H9 (cell line): Measurements from ENCODE around the gene GRWD1. TPM values are rescaled to one million over a fixed set of nuclear protein-coding genes. Genes with fewer than 3 reads are reported as not detected.

ENCODE experiments used
- DNase-seq: peaks from one replicate; pipeline ENCODE4 v3.0.0-alpha.2; 2017
- H2AFZ ChIP-seq: one replicate; pipeline ENCODE4 v1.6.1; 2013; ENCODE audit warnings: mild to moderate bottlenecking, low read length, control low read depth, moderate library complexity
- H2AK5ac ChIP-seq: 2 replicates; pipeline ENCODE4 v1.6.1; 2013; ENCODE audit warnings: low read length, control low read depth, mixed read lengths; ENCODE audit not compliant: insufficient read length
- H2BK120ac ChIP-seq: one replicate; pipeline ENCODE4 v1.6.1; 2013; ENCODE audit warnings: low read depth, mild to moderate bottlenecking, low read length, control low read depth, inconsistent platforms; ENCODE audit not compliant: poor library complexity, severe bottlenecking
- H2BK12ac ChIP-seq: 2 replicates; pipeline ENCODE4 v1.6.1; 2013; ENCODE audit warnings: low read length, control low read depth, mixed read lengths, low read depth; ENCODE audit not compliant: insufficient read length
- H2BK15ac ChIP-seq: 2 replicates; pipeline ENCODE4 v1.6.1; 2013; ENCODE audit warnings: low read depth, low read length, control low read depth
- H2BK20ac ChIP-seq: one replicate; pipeline ENCODE4 v1.6.1; 2013; ENCODE audit warnings: low read depth, mild to moderate bottlenecking, low read length, control low read depth, inconsistent platforms; ENCODE audit not compliant: poor library complexity, severe bottlenecking
- H2BK5ac ChIP-seq: 2 replicates; pipeline ENCODE4 v1.6.1; 2013; ENCODE audit warnings: low read length, control low read depth, mixed read lengths; ENCODE audit not compliant: insufficient read length
- H3K14ac ChIP-seq: 2 replicates; pipeline ENCODE4 v1.6.1; 2013; ENCODE audit warnings: low read length, control low read depth; ENCODE audit not compliant: insufficient read depth
- H3K18ac ChIP-seq: 2 replicates; pipeline ENCODE4 v1.6.1; 2013; ENCODE audit warnings: low read depth, mild to moderate bottlenecking, mixed read lengths, low read length, control low read depth; ENCODE audit not compliant: insufficient read length
- H3K23ac ChIP-seq: 2 replicates; pipeline ENCODE4 v1.6.1; 2013; ENCODE audit warnings: low read length, control low read depth, mixed read lengths, low read depth; ENCODE audit not compliant: insufficient read length
- H3K23me2 ChIP-seq: 2 replicates; pipeline ENCODE4 v1.6.1; 2013; ENCODE audit warnings: low read depth, mild to moderate bottlenecking, mixed read lengths, low read length, control low read depth; ENCODE audit not compliant: insufficient read length, poor library complexity, severe bottlenecking
- H3K27ac ChIP-seq: 2 replicates; pipeline ENCODE4 v1.5.1; 2013; ENCODE audit warnings: low read length, control low read depth, mixed read lengths, low read depth; ENCODE audit not compliant: insufficient read length
- H3K27me3 ChIP-seq: 2 replicates; pipeline ENCODE4 v1.6.1; 2013; ENCODE audit warnings: low read length, control low read depth, inconsistent platforms; ENCODE audit not compliant: insufficient read depth
- H3K4ac ChIP-seq: 2 replicates; pipeline ENCODE4 v1.6.1; 2013; ENCODE audit warnings: low read depth, mild to moderate bottlenecking, control low read depth, inconsistent platforms, low read length, moderate library complexity
- H3K4me1 ChIP-seq: 2 replicates; pipeline ENCODE4 v1.6.1; 2013; ENCODE audit warnings: low read length, control low read depth, inconsistent platforms; ENCODE audit not compliant: insufficient read depth
- H3K4me2 ChIP-seq: 2 replicates; pipeline ENCODE4 v1.6.1; 2013; ENCODE audit warnings: low read length, control low read depth, mixed read lengths; ENCODE audit not compliant: insufficient read length, insufficient read depth
- H3K56ac ChIP-seq: 2 replicates; pipeline ENCODE4 v1.6.1; 2013; ENCODE audit warnings: low read depth, mild to moderate bottlenecking, mixed read lengths, low read length, control low read depth; ENCODE audit not compliant: insufficient read length
- H3K79me1 ChIP-seq: 2 replicates; pipeline ENCODE4 v1.6.1; 2013; ENCODE audit warnings: low read depth, mild to moderate bottlenecking, moderate library complexity, low read length, control low read depth, inconsistent platforms; ENCODE audit not compliant: insufficient read depth, poor library complexity, severe bottlenecking
- H3K79me2 ChIP-seq: 2 replicates; pipeline ENCODE4 v1.6.1; 2013; ENCODE audit warnings: low read length, control low read depth, inconsistent platforms; ENCODE audit not compliant: insufficient read depth
- H3K9ac ChIP-seq: 2 replicates; pipeline ENCODE4 v1.6.1; 2013; ENCODE audit warnings: low read length, control low read depth, mixed read lengths; ENCODE audit not compliant: insufficient read length; ENCODE audit errors: extremely low read depth
- H3K9me3 ChIP-seq: one replicate; pipeline ENCODE4 v1.6.1; 2013; ENCODE audit warnings: low read depth, low read length, inconsistent platforms; ENCODE audit not compliant: control insufficient read depth
- H3T11ph ChIP-seq: one replicate; pipeline ENCODE4 v1.6.1; 2013; ENCODE audit warnings: mild to moderate bottlenecking, low read length, control low read depth, inconsistent platforms
- H4K20me1 ChIP-seq: one replicate; pipeline ENCODE4 v1.6.1; 2013; ENCODE audit not compliant: control insufficient read depth, insufficient read length, insufficient read depth
- H4K5ac ChIP-seq: 2 replicates; pipeline ENCODE4 v1.6.1; 2013; ENCODE audit warnings: low read depth, mild to moderate bottlenecking, mixed read lengths, low read length, control low read depth; ENCODE audit not compliant: insufficient read length
- H4K8ac ChIP-seq: replicated peaks from 2 replicates; pipeline ENCODE4 v1.6.1; 2013; ENCODE audit warnings: low read length, control low read depth, mixed read lengths, low read depth; ENCODE audit not compliant: insufficient read length
- H4K91ac ChIP-seq: 2 replicates; pipeline ENCODE4 v1.6.1; 2013; ENCODE audit warnings: low read depth, mild to moderate bottlenecking, moderate library complexity, mixed read lengths, low read length, control low read depth; ENCODE audit not compliant: insufficient read length
- H3K27ac Mint-ChIP-seq, 3 experiments: 2 replicates in 2 of 3; 3 replicates in 1 of 3; pipeline ENCODE4 v1.8.0; 2020 to 2021; ENCODE audit warnings: mixed read lengths in 3 of 3, mild to moderate bottlenecking in 1 of 3, moderate library complexity in 1 of 3
- H3K27me3 Mint-ChIP-seq: 2 replicates; pipeline ENCODE4 v1.8.0; 2021; ENCODE audit warnings: low read depth, mild to moderate bottlenecking, moderate library complexity, mixed read lengths
- H3K36me3 Mint-ChIP-seq, 3 experiments: 2 replicates in 2 of 3; 3 replicates in 1 of 3; pipeline ENCODE4 v1.8.0; 2020 to 2021; ENCODE audit warnings: low read depth in 3 of 3, mixed read lengths in 3 of 3; ENCODE audit not compliant: insufficient read depth in 1 of 3
- H3K4me1 Mint-ChIP-seq, 2 experiments: 2 replicates each; pipeline ENCODE4 v1.8.0; 2020; ENCODE audit warnings: mixed read lengths in 2 of 2
- H3K4me3 Mint-ChIP-seq, 2 experiments: 2 replicates in 1 of 2; 3 replicates in 1 of 2; pipeline ENCODE4 v1.8.0; 2020 to 2021; ENCODE audit warnings: mild to moderate bottlenecking in 2 of 2, mixed read lengths in 2 of 2, moderate library complexity in 1 of 2
- H3K9me3 Mint-ChIP-seq, 2 experiments: 2 replicates in 1 of 2; 3 replicates in 1 of 2; pipeline ENCODE4 v1.8.0; 2020; ENCODE audit warnings: mild to moderate bottlenecking in 2 of 2, mixed read lengths in 2 of 2, moderate library complexity in 1 of 2
- CTCF ChIP-seq: fragments of 200-600 bp; sonication (generic); conservative IDR thresholded peaks from 3 replicates; pipeline ENCODE4 v1.8.0; 2021; ENCODE audit warnings: antibody characterized with exemption, mild to moderate bottlenecking
- WGBS: extraction: QIAGEN DNeasy Blood & Tissue Kit; methylation state at CpG from one replicate; pipeline ENCODE4 v1.1.7; 2013; ENCODE audit warnings: missing lambda C conversion rate, low lambda C conversion rate, mixed read lengths; ENCODE audit not compliant: insufficient read length; ENCODE audit errors: extremely low coverage; 5-methylcytosine and 5-hydroxymethylcytosine counted together
- total RNA-seq: library from RNA; stranded (reverse); gene quantifications from 2 replicates; pipeline ENCODE4 v1.2.1, GENCODE V29; 2021

Gene GRWD1
- total RNA-seq, 1 experiment from 2014 or later, result 92.0 TPM

GRCh38 chr19:48476176-48476575 lies 30.4 kb downstream of the GRWD1 start:
- no peak overlapping the region for H3K23ac ChIP-seq
- no peak overlapping the region for H2AFZ ChIP-seq
- no peak overlapping the region for H3K27ac ChIP-seq
- DNase-seq, result no peak
- H4K91ac ChIP-seq, result no peak overlapping the region
- no peak overlapping the region for H2BK5ac ChIP-seq
- no peak overlapping the region for H3K4me3 Mint-ChIP-seq
- H3K79me1 ChIP-seq, result no peaks in the 10 kb centered on the region
- H2AK5ac ChIP-seq, result no peak overlapping the region
- no peak overlapping the region for H3K14ac ChIP-seq
- H3K9ac ChIP-seq, result no peak overlapping the region
- no peak overlapping the region for H2BK20ac ChIP-seq
- no CpG with 5 or more reads among the region's 9 CpGs for WGBS
- H3K9me3 ChIP-seq, result no peaks in the 10 kb centered on the region
- no peak overlapping the region for H2BK12ac ChIP-seq
- no peaks in the 10 kb centered on the region for H3K4me1 ChIP-seq
- 0 out of 7 replicates have a peak overlapping the region, but pooled peaks of 1 of the 3 experiments have one; percentile 29 for H3K27ac Mint-ChIP-seq
- peaks cover 48 to 78% (median 69%) of the 10 kb centered on the region in 3 experiments for H3K36me3 Mint-ChIP-seq
- no peak overlapping the region for H4K8ac ChIP-seq
- no peak overlapping the region for H3K18ac ChIP-seq
- no peaks in the 10 kb centered on the region for H3K79me2 ChIP-seq
- no peaks in the 10 kb centered on the region for H3K27me3 ChIP-seq
- H3K4ac ChIP-seq, result no peak overlapping the region
- no peak overlapping the region for H4K5ac ChIP-seq
- H3T11ph ChIP-seq, result no peak overlapping the region
- H2BK120ac ChIP-seq, result no peak overlapping the region
- no peaks in the 10 kb centered on the region for H4K20me1 ChIP-seq
- no peak overlapping the region for H3K4me2 ChIP-seq
- peaks cover 0 to 2% of the 10 kb centered on the region in 2 experiments; a peak in 1 of 4 replicates for H3K4me1 Mint-ChIP-seq
- H2BK15ac ChIP-seq, result no peak overlapping the region
- H3K9me3 Mint-ChIP-seq, result no peaks in the 10 kb centered on the region
- H3K23me2 ChIP-seq, result no peaks in the 10 kb centered on the region
- H3K56ac ChIP-seq, result no peak overlapping the region
- H3K27me3 Mint-ChIP-seq, result no peaks in the 10 kb centered on the region
- no peak for TF ChIP-seq CTCF
